Left kidney (tissue), 2 donors: ENCODE measurements around the gene KEAP1. TPM values are rescaled to one million over a fixed set of nuclear protein-coding genes. Genes with fewer than 3 reads are reported as not detected.

ENCODE experiments used
- DNase-seq: peaks from one replicate; pipeline ENCODE4 v3.0.0-alpha.2; 2013
- polyA plus RNA-seq: library from polyadenylated mRNA; unstranded; fragments of 120-200 nt; gene quantifications from one replicate; pipeline ENCODE4 v1.2.1, GENCODE V29; 2013; ENCODE audit not compliant: insufficient read length

Gene KEAP1
- polyA plus RNA-seq, 1 donor, result 74.0 TPM

GRCh38 chr19:10452726-10453618, 50.2 kb downstream of the KEAP1 start:
- DNase-seq, result no peak

DNA sequence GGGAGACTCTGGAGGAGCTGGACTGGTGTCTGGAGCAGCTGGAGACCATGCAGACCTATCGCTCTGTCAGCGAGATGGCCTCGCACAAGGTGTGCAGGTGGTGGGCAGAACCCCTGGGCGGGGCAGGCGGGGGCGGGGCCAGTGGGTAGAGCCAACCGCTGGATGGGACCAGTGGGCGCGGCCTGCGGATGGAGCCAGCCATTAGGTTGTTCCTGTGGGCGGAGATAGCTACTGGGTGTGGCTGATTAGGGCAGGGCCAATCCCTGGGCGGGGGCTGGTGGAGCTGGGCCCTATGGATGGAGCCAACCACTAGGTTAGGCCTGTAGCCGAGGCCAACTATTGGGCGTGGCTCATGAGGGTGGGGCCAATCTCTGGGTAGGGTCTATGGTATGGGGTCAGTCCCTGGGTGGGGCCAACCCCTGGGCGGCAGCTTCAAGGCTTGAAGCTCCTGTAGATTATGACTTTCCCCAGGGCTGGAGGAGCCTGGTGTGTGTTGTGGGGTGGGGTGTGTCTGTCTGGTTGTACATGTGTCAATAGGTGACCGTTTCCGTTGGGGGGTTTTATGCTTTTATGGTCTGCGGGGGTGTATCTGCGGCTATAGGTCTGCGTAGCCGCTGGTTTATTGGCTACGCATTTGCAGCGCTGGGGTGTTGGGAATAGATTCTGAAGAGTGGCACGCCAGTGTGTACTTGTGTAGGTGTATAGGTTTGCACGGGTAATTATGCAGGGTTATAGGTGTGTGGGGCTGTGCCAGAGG, 52.1 kb downstream of the KEAP1 start:
- no peak for DNase-seq

DNA sequence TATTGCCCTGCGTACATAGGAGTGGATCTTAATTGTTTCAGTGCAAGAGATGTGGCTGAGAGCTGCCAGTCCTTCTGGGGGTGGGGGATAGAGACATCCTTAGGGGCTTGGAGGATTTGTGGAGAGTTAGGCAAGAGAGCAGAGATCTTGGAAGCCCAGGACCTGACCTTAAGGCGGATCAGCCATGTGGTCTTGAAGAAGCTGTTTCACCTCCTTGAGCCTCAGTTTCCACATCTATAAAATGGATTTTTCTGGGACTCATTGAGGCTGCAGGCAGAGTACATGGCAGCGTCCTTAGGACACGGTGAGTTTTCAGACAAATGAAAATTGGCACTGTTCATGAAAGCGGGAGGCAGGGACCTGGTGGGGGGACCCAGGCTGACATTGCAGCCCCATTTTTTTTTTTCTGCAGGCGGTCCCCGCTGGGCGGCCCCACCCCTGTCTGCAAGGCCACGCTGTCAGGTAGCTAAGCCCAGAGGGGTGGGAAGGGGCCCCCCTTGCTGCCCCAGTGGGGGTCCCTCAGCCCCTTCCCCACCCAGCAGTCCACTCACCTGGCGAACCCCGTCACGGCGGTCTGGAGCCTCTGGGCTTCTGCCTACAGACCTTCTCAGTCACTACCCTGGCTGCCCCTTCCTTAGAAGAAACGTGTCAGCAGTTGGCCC, 52.8 kb downstream of the KEAP1 start:
- no peak for DNase-seq

GRCh38 chr19:10449037-10449436, 54.1 kb downstream of the KEAP1 start:
- no peak for DNase-seq

- no peak for DNase-seq
Measured at GRCh38 chr19:10442698-10443097, 60.5 kb downstream of the KEAP1 start.

GRCh38 chr19:10439588-10439987, 63.6 kb downstream of the KEAP1 start:
- DNase-seq, result no peak

Other genes with a start within 250 kb of the KEAP1 start
- 4.7 TPM for gene ICAM1, start 232.2 kb downstream of the KEAP1 start, polyA plus RNA-seq
- gene ICAM4, start 216.4 kb downstream of the KEAP1 start, polyA plus RNA-seq, result 0.37 TPM
- gene ICAM5, start 213.4 kb downstream of the KEAP1 start, polyA plus RNA-seq, result 0.08 TPM
- 7.1 TPM for gene ZGLP1, start 193.5 kb downstream of the KEAP1 start, polyA plus RNA-seq
- gene FDX2, start 187.3 kb downstream of the KEAP1 start, polyA plus RNA-seq, result 14.3 TPM
- gene RAVER1, start 169.8 kb downstream of the KEAP1 start, polyA plus RNA-seq, result 25.4 TPM
- gene ICAM3, start 163.7 kb downstream of the KEAP1 start, polyA plus RNA-seq, result 8.1 TPM
- 133 TPM for gene TYK2, start 122.8 kb downstream of the KEAP1 start, polyA plus RNA-seq
- 141 TPM for gene CDC37, start 99.8 kb downstream of the KEAP1 start, polyA plus RNA-seq
- gene PDE4A, start 82.8 kb downstream of the KEAP1 start, polyA plus RNA-seq, result 1.5 TPM
- gene S1PR5, start 14.1 kb upstream of the KEAP1 start, polyA plus RNA-seq, result 0.57 TPM
- 26.8 TPM for gene ATG4D, start 40.5 kb upstream of the KEAP1 start, polyA plus RNA-seq
- gene KRI1, start 62.7 kb upstream of the KEAP1 start, polyA plus RNA-seq, result 42.2 TPM
- 8.5 TPM for gene CDKN2D, start 65.6 kb upstream of the KEAP1 start, polyA plus RNA-seq
- 35.5 TPM for gene AP1M2, start 84.0 kb upstream of the KEAP1 start, polyA plus RNA-seq
- 180 TPM for gene SLC44A2, start 122.2 kb upstream of the KEAP1 start, polyA plus RNA-seq
- gene ILF3, start 151.0 kb upstream of the KEAP1 start, polyA plus RNA-seq, result 358 TPM
- 51.1 TPM for gene QTRT1, start 198.1 kb upstream of the KEAP1 start, polyA plus RNA-seq
- gene DNM2, start 214.7 kb upstream of the KEAP1 start, polyA plus RNA-seq, result 155 TPM